Smooth muscle cell (in vitro differentiated cells): ENCODE results near the gene TTC6. TPM values are rescaled to one million over a fixed set of nuclear protein-coding genes. Genes with fewer than 3 reads are reported as not detected.
A peak's percentile ranks its signal among the peaks of the same experiment; 100 is the strongest.

Experiments
- DNase-seq: peaks from one replicate; lab custom pipeline; 2025; ENCODE audit not compliant: unreplicated experiment; lab: John Stamatoyannopoulos, UW
- H2AFZ ChIP-seq: fragments of 200-600 bp; sonication (generic); 2 replicates; pipeline ENCODE4 v1.6.0; 2016; ENCODE audit warnings: antibody characterized with exemption, low read depth, mild to moderate bottlenecking
- H3F3A ChIP-seq: fragments of 200-600 bp; sonication (generic); 2 replicates; pipeline ENCODE4 v1.6.0; 2017; ENCODE audit warnings: antibody characterized with exemption, low read depth
- H3K27ac ChIP-seq: fragments of 200-600 bp; sonication (generic); 2 replicates; pipeline ENCODE4 v1.5.1; 2016; ENCODE audit warnings: low read depth, mild to moderate bottlenecking
- H3K27me3 ChIP-seq: fragments of 200-600 bp; sonication (generic); 2 replicates; pipeline ENCODE4 v1.6.1; 2016; ENCODE audit warnings: low read depth, mild to moderate bottlenecking
- H3K36me3 ChIP-seq: fragments of 200-600 bp; sonication (generic); 2 replicates; pipeline ENCODE4 v1.5.1; 2016; ENCODE audit warnings: low read depth
- H3K4me1 ChIP-seq: fragments of 200-600 bp; sonication (generic); 2 replicates; pipeline ENCODE4 v1.5.1; 2016; ENCODE audit warnings: low read depth
- H3K4me2 ChIP-seq: fragments of 200-600 bp; sonication (generic); 2 replicates; pipeline ENCODE4 v1.6.0; 2016; ENCODE audit warnings: mild to moderate bottlenecking
- H3K4me3 ChIP-seq: fragments of 200-600 bp; sonication (generic); 2 replicates; pipeline ENCODE4 v1.5.1; 2016; ENCODE audit warnings: mild to moderate bottlenecking
- H3K79me2 ChIP-seq: fragments of 200-600 bp; sonication (generic); 2 replicates; pipeline ENCODE4 v1.6.0; 2016; ENCODE audit warnings: low read depth, mild to moderate bottlenecking
- H3K9ac ChIP-seq: fragments of 200-600 bp; sonication (generic); 2 replicates; pipeline ENCODE4 v1.6.0; 2016; ENCODE audit warnings: low read depth
- H3K9me3 ChIP-seq: fragments of 200-600 bp; sonication (generic); replicated peaks from 2 replicates; pipeline ENCODE4 v1.5.1; 2016; ENCODE audit warnings: low read depth
- H4K20me1 ChIP-seq: fragments of 200-600 bp; sonication (generic); 2 replicates; pipeline ENCODE4 v1.6.0; 2016; ENCODE audit warnings: low read depth
- CTCF ChIP-seq: fragments of 200-600 bp; sonication (generic); IDR thresholded peaks from 2 replicates; pipeline ENCODE4 v1.5.1; 2017; ENCODE audit warnings: borderline replicate concordance, mild to moderate bottlenecking, antibody characterized with exemption; ENCODE audit not compliant: insufficient read depth, poor library complexity, severe bottlenecking
- WGBS: methylation state at CpG from one replicate; pipeline ENCODE4 v1.1.7; 2016; ENCODE audit warnings: low lambda C conversion rate; 5-methylcytosine and 5-hydroxymethylcytosine counted together
- polyA plus RNA-seq: library from polyadenylated mRNA; unstranded; fragments of >200 nt; fragmentation: Nextera tagmentation; extraction: Ambion mirVana; gene quantifications from 2 replicates; pipeline ENCODE4 v1.2.1, GENCODE V29; 2016
- total RNA-seq: library from RNA; depleted of rRNA; stranded (reverse); fragments of >200 nt; gene quantifications from 2 replicates; pipeline ENCODE4 v1.2.3, GENCODE V29; 2014

TTC6 gene
- total and polyA plus RNA-seq, 2 experiments from 2014 or later: not detected

- H2AFZ ChIP-seq: no peak overlapping the region
- no peak for DNase-seq
- H3F3A ChIP-seq: no peaks in the 10 kb centered on the region
- no peak overlapping the region for H3K27ac ChIP-seq
- H3K4me1 ChIP-seq: no peaks in the 10 kb centered on the region
- no peak overlapping the region for H3K4me3 ChIP-seq
- H4K20me1 ChIP-seq: no peaks in the 10 kb centered on the region
- H3K9ac ChIP-seq: no peak overlapping the region
- no peaks in the 10 kb centered on the region for H3K27me3 ChIP-seq
- H3K79me2 ChIP-seq: no peaks in the 10 kb centered on the region
- no peaks in the 10 kb centered on the region for H3K36me3 ChIP-seq
- TF ChIP-seq CTCF: no peak
- H3K9me3 ChIP-seq: no peaks in the 10 kb centered on the region
- 83% methylated on average over 6 of the region's 6 CpGs for WGBS
- H3K4me2 ChIP-seq: no peak overlapping the region
These were observed 36.0 kb upstream of the TTC6 start for GRCh38 chr14:37559386-37559785.

DNA sequence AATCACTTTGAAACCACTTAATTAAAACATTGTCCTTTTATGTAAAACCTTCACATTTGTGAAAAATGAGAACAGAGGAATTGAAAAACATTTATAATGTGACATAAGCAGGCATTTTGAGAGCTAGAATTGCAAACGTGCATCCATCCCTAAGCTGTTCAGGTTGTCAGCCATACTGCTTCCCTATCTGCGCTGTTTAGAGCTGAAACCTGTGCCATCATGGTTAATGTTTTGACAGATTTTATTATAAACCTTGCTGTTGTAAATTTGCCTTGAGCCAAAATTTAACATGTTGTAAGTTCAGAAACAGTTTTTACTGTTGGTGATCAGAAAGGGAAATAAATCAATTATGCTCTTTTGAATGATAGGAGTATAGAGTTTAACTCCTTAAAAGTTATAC, 32.2 kb upstream of the TTC6 start:
- Histone ChIP-seq H3K4me3 (no peak overlapping the region), H3K36me3 (no peaks in the 10 kb centered on the region), H3K4me1 (peaks cover 10% of the 10 kb centered on the region), H2AFZ (no peak overlapping the region), H3F3A (no peaks in the 10 kb centered on the region), H3K27me3 (no peaks in the 10 kb centered on the region), H4K20me1 (no peaks in the 10 kb centered on the region), H3K79me2 (no peaks in the 10 kb centered on the region), H3K9me3 (no peaks in the 10 kb centered on the region), H3K9ac (no peak overlapping the region), H3K27ac (no peak overlapping the region), H3K4me2 (no peak overlapping the region)
- 77% methylated on average over 2 of the region's 2 CpGs for WGBS
- TF ChIP-seq CTCF: no peak
- no peak for DNase-seq

- Histone ChIP-seq H3F3A (no peaks in the 10 kb centered on the region), H3K4me2 (no peak overlapping the region), H3K27ac (no peak overlapping the region), H3K9ac (no peak overlapping the region), H3K4me1 (peaks cover 11% of the 10 kb centered on the region), H3K4me3 (peak overlapping the region; percentile 26), H3K36me3 (no peaks in the 10 kb centered on the region), H3K79me2 (no peaks in the 10 kb centered on the region), H2AFZ (no peak overlapping the region), H3K9me3 (no peaks in the 10 kb centered on the region), H3K27me3 (no peaks in the 10 kb centered on the region), H4K20me1 (no peaks in the 10 kb centered on the region)
- no peak for DNase-seq
- no peak for TF ChIP-seq CTCF
- 90% methylated on average over 1 of the region's 1 CpG for WGBS
These were observed 29.9 kb upstream of the TTC6 start for GRCh38 chr14:37565550-37565949.

- Histone ChIP-seq H3K4me3 (peak overlapping the region; percentile 26), H2AFZ (no peak overlapping the region), H3K9me3 (no peaks in the 10 kb centered on the region), H4K20me1 (no peaks in the 10 kb centered on the region), H3F3A (no peaks in the 10 kb centered on the region), H3K79me2 (no peaks in the 10 kb centered on the region), H3K4me1 (peaks cover 11% of the 10 kb centered on the region), H3K27ac (no peak overlapping the region), H3K4me2 (no peak overlapping the region), H3K36me3 (no peaks in the 10 kb centered on the region), H3K9ac (no peak overlapping the region), H3K27me3 (no peaks in the 10 kb centered on the region)
- DNase-seq: no peak
- 35% methylated on average over 3 of the region's 3 CpGs for WGBS
- TF ChIP-seq CTCF: no peak
These were observed 28.5 kb upstream of the TTC6 start for GRCh38 chr14:37566811-37567371.
